GM18870 (cell line): Measurements from ENCODE around the gene PARD3.
"Not testable (repeated sequence)": the region's sequence is repeated elsewhere in the genome, so short reads cannot be mapped to it uniquely, and the experiment has no call there.

Experiments used
- ATAC-seq: cut with Tn5 transposase; IDR thresholded peaks from one replicate; pipeline ENCODE4 v1.9.1; 2021; ENCODE audit warnings: moderate library complexity; ENCODE audit not compliant: unreplicated experiment

The PARD3 gene

DNA sequence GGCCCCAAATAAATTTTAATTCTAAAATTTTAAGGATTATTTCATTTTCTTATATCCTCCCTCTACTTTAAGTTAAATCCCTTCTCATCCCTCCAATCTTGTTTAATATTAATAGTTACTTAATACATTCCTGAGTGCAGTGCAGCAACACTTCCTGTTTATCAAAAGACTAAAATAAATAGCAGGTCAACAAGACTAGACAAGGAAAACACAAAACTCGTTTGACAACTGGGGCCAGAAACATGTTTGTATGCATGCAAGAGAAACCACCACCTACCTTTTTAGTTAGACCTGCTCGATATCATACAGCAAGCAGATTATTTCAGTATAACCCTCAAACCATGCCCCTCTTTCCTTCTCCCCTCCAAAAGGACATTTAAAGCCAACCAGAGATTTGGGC is 95.8 kb downstream of the PARD3 start:
- ATAC-seq: no peak

DNA sequence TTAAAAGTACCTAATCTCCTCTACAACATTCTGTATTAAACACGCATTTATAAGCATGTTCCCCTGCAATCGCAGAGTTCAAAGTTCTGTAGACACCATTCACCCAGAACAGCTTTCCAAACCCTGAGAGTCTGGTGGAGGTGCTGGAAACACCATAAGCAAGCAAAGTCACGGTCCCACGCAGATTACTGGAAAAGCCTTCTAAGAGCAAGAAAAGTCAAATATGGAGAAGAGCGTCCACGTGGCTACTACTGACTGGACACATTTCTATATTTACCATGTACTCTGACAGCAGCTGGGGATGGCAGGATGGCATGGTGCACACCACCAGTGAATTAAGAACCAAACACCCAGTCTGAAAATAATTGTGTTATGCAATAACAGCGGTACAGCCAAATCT is 97.7 kb downstream of the PARD3 start:
- ATAC-seq: no peak

DNA sequence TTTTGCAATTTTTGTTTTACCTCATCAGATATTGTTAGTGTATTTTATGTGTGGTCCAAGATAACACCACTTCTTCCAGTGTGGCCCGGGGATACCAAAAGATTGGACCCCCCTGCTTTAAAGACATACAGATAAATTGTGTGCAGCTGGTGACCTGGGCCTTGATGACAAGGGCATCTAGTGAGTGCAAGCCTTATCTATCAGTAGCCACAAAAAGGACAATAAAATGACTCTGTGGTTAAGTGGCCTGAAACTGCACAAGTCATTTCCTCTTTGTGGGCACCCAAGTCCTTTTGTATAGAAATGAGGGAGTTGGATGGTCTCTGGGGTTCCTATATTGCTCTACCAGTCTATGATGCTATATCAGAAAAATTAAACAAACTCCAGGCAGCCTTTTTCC is 98.1 kb downstream of the PARD3 start:
- no peak for ATAC-seq

DNA sequence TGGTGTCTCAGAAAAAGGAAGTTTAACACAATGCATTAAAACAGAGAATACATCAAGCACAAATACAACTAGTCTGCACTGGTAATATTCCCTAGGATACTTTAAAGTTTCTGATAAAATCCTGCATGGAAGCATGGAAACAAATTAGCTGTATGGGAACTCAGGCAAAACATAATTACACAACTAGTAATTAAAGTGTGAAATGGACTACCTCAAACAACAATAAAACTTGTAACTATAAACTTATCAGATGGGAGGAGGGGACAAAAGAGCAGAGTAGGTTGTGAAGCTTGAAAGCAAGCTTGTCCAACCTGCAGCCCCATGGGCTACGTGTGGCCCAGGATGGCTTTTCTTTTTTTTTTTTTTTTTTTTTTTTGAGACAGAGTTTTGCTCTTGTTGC is 98.9 kb downstream of the PARD3 start:
- ATAC-seq: no peak

DNA sequence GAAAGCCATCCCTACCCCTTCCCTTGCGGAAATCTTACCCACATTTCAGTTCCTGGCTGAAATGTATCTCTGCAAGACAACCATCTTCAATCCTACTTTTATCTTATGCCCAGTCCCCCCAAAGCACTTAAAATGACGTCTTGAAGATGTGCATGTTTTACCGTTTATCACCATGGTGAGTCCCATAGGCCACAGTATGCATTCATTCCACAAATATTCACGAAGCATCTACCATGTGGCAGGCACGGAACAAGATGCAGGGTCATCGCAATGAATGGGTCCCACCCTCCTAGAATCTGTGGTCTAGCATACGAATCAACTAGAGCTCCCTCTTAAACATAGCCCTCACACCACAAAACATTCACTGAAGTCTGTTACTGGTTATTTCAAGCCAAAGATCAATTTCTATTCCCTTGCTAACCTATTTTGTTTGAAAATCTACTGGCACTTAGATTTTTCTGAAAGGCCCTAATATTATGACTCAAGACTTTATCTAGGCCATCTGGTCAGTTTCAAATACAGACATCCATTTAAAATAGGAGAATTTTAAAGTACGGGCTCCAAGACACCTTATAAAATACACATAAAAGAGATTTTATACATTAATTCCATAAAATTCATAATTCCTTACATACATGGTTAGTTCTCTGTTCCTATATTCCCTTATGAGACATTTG is 99.4 kb downstream of the PARD3 start:
- no peak for ATAC-seq

DNA sequence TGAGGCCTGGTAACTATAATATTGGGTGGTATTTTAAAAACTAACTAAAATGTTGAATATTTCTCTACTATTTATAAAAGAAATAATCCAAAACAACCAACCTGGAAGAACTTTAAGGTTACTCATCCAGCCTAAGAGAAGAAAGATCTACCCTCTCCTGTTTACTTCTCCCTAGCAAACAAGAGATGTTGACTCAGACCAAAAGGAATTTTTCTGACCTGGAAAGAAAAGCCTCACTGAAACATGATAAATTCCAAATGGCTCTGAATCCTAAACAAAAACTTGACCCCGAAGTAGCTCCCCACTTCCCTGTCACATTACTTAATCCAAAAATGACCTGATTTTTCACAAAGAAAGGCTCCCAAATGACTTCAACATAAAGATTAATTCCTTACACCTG is 101.2 kb downstream of the PARD3 start:
- ATAC-seq: no peak

DNA sequence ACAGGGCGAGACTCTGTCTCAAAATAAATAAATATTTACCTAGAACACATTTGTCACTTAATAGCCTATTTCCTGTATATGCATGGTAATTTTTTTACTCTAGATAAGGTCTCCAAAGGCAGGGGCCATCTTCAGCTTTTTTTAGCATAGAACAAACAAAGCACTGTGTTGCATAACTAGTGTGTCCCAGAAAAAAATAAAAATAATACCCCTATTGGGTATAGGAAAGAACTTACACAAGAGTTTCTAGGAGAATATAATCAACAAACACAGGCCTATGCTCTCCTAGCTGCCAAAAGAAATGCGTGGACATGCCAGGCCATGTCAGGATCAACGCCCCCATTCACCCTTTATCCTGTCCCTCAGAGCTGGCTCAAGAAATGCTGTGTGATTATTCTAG is 103.6 kb downstream of the PARD3 start:
- ATAC-seq: no peak

DNA sequence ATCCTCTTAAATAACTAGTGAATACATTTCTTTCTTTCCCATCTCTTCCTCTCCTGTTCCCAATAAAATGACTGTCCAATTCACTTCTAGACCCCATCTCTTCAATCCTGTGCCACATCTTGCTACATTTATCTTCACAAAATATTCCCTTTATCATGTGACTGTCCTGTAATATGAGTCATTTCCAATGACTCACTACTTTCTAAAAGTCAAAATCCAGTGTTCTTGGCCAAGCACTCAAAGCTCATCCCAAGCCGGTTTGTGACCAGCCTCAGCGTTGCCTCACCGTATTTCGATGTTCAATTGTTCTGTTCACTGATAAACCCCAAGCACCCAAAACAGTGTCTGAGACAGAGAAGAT is 104.7 kb downstream of the PARD3 start:
- no peak for ATAC-seq

DNA sequence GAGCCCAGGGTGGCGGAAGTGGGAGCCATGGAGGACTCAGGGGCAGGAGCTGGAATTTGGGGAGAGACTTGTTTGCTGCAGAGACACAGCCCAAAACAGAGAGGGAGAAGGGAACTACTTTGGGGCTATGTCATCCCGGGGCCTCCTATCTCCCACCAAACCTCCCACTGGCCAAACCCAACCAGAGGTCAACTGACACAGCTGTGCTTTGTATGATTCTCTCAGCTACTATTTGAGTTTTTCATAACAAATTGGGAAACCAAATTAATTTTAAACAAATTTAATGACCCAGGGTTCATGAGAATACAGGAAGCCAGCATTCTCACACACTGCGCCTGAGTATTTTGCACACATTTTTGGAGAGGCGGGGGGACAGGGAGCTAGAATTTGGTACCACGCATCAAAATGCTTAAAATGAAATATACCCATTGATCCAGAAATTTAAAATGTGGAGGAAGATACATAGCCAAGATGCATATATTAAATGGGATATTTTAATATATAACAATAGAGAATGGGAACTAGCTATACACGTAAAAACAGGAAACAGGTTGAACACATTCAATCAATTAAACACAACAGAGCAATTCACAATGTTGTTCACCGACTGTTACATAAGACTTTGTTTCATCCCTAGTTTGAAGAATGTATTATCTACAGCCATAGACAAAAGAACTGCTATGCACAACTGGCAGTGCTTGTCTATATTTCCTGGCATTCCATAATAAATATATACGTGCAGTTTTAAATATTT is 105.3 kb downstream of the PARD3 start:
- no peak for ATAC-seq

DNA sequence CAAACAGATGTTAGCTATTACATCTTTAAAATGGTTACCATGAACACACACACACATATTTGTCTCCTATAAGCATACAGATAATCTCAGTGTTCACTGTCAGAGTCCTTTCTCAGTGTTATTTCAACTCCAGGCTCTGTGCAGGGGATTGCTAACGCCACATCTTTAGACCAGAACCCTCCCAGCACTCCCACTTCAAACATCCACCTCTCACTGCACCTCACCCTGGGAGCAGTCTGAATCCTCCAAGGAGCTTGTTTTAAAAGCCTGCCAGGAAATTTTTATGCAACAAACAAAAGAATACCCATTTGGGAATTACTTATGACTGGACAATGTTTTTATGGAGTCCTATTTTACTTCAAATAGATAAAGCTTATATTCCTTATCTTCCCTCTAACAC is 107.4 kb downstream of the PARD3 start:
- no peak for ATAC-seq

DNA sequence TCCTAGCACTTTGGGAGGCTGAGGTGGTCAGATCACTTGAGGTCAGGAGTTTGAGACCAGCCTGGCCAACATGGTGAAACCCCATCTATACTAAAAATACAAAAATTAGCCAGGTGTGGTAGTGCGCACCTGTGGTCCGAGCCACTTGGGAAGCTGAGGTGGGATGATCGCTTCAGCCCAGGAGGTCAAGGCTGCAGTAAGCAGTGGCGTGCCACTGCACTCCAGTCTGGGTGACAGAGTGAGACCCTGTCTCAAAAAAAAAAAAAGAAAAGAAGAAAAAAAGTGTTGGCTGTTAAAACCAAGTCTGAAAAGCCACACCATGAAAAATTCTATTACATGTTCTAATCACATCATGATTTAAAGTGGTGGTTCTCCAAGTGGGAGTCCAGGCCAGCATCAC is 108.1 kb downstream of the PARD3 start:
- ATAC-seq: not testable (repeated sequence)

DNA sequence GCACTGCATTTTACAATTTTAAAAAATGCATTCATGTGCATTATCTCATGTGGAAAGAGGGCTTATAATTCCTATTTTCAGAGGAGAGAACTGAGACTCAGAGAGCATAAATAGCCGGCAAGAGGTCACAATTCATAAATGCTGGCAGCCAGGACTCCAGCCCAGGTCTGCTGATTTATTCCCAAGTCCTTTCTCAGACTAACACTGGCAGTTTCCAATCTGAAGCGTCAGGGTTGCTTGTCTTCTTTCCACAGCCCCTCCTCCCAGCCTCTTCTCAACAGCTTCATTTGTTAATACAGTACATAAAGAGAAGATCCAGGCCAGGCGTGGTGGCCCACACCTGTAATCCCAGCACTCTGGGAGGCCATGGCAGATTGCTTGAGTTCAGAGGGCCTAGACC is 108.9 kb downstream of the PARD3 start:
- ATAC-seq: no peak

DNA sequence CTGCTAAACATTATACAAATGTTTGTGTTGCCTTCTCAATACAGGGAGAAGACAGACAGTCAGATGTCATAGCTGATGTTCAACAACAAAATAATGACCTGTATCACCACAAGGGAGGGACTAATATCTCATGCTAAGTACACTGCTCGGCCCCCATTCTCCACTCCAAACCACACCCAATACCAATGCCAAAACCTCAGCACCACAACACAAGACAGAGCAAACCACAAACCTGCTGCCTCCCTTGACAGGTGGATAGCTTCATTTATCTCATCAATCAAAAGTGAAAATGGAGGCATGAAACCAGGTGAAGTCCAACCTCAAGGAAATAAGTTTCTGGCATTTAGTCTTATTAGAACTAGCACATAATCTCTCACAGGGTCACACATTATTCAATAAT is 109.5 kb downstream of the PARD3 start:
- ATAC-seq: no peak

DNA sequence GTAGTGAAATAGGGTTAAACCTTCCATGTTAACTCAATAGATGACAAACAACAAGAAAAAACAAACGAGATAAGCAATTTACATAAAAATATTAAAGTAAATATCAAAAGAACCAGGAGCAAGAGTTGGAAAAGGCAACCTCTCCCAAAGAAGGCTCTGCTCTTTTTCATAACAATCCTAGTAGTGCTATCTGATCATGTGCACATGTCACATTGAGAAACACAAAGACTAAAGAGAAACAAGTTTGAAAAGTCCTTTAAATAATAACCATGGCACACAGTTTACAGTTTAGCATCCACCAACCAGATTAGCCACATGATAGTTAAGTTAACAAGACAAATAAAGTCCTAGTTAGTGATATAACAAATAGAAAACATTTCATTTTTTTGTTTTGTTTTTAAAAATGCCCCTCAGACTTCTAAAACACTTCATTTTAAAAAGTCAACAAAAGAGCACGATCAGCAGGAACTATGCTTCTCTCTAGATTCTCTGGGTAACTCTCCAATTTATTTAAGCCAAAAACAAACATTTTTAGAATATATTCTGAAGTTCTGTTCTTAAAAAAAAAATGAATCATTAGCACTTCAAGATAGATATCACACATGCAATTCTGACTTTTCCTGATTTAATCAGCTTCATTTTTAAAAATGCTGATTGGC is 110.4 kb downstream of the PARD3 start:
- no peak for ATAC-seq

DNA sequence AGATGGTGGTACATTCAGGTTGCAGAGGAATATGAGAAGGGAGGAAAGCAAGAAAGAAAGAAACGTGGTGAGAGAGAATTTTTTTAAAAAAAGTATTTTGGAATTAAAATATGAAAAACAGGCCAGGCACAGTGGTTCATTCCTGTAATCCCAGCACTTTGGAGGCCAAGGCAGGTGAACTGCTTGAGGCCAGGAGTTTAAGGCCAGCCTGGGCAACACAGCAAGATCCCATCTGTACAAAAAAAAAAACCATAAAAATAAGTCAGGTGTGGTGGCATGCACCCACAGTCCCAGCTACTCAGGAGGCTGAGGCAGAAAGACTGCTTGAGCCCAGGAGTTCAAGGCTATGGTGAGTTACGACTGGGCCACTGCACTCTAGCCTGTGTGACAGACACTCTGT is 112.1 kb downstream of the PARD3 start:
- no peak for ATAC-seq

DNA sequence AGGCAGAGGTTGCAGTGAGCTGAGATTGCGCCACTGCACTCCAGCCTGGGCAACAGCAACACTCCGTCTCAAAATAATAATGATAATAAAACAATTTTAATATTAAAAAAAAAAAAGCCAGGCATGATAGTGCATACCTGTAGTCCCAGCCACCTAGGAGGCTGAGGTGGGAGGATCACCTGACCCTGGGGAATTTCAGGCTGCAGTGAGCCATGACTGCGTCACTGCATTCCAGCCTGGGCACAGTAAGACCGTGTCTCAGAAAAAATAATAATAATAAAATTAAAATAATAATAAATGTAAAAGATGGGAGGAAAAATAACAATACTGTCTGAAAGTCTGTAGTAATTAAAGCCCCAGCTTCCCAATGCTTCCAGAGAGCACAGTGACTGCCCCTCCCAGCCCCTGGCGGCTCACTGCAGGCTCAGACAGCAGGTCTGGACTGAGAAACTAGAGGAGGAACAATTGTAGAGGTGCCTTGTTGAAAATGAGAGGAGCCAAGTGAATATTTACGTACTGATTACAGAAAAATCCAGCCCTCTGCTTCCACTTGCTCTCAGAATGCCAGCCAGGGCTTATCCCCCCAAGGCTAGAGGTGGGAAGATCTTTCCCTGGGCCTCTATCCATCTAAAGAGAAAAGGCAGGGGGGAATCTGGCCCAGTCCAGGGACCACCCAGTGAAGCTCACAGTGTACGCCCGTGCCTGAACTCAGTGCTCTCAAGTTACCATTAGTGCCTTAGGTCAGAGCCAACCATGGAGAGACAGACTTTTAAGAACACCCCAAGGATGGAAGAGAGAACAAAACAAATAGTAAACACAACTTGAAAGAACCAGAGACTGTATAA is 112.8 kb downstream of the PARD3 start:
- ATAC-seq: no peak

DNA sequence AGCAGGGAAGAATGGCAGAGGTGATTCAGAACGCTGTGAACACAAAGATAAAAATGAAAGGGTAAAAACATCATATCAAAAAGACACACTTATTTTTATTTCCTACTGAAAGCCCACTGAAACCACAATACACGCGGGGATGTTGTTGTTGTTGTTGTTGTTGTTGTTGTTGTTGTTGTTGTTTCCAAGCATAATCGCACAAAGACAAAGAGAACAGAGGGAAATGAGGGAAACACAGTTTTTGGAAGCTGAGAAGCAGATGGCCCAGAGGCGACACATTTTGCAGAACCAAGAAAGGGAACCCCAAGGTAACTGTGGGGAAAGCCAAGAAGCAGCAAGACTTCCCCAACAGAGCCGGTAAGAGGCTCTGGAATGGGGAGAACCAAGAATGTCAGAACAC is 113.9 kb downstream of the PARD3 start:
- ATAC-seq: no peak

DNA sequence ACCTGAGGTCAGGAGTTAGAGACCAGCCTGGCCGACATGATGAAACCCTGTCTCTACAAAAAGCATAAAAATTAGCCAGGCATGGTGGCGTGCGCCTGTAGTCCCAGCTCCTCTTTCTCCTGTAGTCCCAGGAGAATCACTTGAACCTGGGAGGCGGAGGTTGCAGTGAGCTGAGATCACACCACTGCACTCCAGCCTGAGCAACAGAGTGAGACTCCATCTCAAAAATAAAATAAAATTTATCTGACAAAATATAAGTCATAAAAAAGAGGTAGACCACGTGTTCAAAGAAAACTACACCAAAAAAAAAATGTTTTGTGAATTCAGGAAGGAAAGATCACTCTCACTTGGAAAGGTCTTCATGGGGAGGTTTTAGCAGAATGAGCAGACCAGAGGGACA is 114.3 kb downstream of the PARD3 start:
- not testable (repeated sequence) for ATAC-seq

DNA sequence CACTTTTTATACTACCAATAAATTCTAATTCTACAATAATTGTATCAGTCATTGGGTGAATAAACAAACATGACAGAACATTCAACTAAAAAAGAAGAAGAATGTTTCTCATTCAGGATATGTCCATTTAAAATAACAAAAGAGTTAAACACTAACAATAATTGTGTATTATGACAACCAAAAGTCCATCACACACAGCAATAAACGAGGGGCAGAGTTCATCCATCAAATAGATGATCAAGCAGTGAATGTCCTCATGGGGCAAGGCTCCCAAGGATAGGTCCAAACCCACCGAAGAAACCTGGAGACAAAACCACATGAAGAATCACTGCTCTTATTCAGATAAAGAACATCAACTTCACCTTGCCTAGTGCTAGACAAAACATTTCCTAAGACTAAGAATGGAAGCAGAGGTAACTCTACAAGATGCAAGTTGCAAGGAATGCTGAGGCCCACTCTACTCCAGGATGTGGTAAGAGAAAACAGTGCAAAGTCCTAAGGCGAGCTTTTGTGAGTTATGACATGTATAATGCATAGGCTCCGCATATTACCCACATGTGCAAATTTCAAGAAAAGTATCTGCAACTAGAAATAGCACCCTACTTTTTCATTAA is 115.1 kb downstream of the PARD3 start:
- no peak for ATAC-seq

DNA sequence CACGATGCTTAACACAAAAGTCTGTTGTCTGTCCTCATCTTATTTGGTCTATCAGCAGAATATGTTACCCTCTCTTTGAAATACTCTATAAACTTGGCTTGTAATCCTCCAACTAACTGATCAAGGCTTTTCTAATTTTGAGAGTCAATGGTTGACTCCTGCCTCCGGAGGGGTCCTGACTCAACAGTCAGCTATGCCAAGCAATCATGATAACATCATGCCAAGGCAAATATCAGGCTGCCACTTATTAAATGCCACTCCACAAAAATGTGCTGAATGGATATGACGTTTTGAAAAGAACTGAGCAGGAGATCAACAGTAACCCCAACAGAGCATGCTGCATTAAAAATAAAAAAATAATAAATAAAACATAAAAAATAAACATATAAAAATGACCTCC is 116.1 kb downstream of the PARD3 start:
- no peak for ATAC-seq

DNA sequence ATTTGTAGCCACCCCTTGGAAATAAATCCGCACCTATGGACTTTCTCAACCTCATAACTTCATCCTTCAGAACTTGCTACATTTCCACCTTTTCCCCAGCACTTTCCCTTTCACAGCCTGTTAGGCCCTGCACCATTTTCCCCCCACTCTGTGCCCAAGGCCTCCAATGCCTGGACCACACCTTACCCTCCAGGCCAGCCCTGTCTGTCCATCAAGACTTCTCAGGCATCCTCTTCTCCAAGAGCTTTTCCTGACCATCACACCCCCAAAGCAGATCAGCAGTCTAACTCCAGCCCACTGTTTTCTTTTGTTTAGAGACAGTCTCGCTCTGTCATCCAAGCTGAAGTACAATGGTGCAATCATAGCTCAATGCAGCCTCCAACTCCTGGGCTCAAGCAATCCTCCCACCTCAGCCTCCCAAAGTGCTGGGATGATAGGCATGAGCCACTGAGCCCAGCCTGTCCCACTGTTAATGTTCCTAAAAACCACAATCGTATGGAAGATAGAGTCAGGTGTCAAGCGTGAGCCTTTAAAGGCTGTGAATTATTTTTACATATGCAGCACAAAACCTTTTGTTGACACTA is 116.8 kb downstream of the PARD3 start:
- no peak for ATAC-seq
